Endothelial cell of umbilical vein (primary cell): Measurements from ENCODE around the gene INKA1.

ENCODE experiments used
- EZH2 ChIP-seq: IDR thresholded peaks from 2 replicates; pipeline ENCODE4 v1.6.1; 2012; ENCODE audit warnings: borderline replicate concordance, low read depth, mild to moderate bottlenecking, moderate library complexity, low read length, inconsistent platforms; ENCODE audit not compliant: severe bottlenecking
- POLR2A ChIP-seq: IDR thresholded peaks from 2 replicates; pipeline ENCODE4 v1.6.1; 2012; ENCODE audit warnings: low read depth, mild to moderate bottlenecking, control low read depth, low read length
- TF ChIP-seq, protein P1 (sequence below), 2 donors: IDR thresholded peaks; 1 replicate in 1 of 2; 2 replicates in 1 of 2; pipeline ENCODE4 v1.5.1; 2011; ENCODE audit warnings: low read length in 2 of 2, mild to moderate bottlenecking in 2 of 2, moderate library complexity in 2 of 2, control low read depth in 1 of 2, inconsistent platforms in 1 of 2, low read depth in 1 of 2; ENCODE audit not compliant: insufficient read depth in 1 of 2; ENCODE audit errors: extremely low read depth in 1 of 2
- TF ChIP-seq, protein P2 (sequence below): IDR thresholded peaks from 2 replicates; pipeline ENCODE4 v1.6.1; 2011; ENCODE audit not compliant: insufficient read depth, insufficient read length

DNA sequence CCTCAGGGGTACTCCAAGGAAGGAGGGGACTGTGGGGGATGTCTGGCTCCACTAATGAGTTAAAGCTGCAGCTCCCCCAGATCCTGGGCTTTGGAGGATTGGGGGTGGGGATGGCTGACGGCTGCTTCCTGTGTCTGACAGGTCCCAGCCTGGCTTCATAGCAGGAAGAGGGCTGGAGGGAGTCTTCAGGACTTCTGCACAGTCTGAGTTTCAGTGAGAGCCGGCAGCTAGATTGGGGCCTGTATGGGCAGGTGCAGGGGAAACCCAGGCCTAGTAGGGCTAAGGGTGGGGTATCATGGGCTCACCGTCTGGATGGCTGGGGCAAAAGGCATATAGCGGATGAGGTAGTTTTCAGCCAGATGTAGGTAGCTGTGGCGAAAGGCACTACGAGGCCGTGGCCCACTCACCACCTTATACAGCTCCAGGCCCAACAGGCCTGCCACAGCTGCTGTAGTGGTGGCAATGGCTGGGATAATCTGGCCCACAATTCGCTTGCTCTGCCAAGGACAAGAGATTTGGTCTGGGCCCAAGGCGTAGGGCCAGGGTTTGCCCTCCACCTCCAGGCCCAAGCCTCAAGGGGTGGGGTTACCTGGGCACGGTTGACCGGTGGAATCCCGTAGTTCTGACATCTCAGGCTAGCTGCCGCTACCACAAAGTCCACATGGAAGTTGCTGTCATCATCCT lies 4.5 kb downstream of the INKA1 start:
- TF ChIP-seq, protein P1, sequence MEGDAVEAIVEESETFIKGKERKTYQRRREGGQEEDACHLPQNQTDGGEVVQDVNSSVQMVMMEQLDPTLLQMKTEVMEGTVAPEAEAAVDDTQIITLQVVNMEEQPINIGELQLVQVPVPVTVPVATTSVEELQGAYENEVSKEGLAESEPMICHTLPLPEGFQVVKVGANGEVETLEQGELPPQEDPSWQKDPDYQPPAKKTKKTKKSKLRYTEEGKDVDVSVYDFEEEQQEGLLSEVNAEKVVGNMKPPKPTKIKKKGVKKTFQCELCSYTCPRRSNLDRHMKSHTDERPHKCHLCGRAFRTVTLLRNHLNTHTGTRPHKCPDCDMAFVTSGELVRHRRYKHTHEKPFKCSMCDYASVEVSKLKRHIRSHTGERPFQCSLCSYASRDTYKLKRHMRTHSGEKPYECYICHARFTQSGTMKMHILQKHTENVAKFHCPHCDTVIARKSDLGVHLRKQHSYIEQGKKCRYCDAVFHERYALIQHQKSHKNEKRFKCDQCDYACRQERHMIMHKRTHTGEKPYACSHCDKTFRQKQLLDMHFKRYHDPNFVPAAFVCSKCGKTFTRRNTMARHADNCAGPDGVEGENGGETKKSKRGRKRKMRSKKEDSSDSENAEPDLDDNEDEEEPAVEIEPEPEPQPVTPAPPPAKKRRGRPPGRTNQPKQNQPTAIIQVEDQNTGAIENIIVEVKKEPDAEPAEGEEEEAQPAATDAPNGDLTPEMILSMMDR (IDR thresholded peaks at IDR 0.05; ENCODE audit: extremely low read depth in 1 of 2, insufficient read depth in 1 of 2, low read depth in 1 of 2, low read length in 2 of 2), result no peak
- TF ChIP-seq EZH2 (no peak), POLR2A (peak; percentile 32)
- TF ChIP-seq, protein P2, sequence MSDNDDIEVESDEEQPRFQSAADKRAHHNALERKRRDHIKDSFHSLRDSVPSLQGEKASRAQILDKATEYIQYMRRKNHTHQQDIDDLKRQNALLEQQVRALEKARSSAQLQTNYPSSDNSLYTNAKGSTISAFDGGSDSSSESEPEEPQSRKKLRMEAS, result no peak
